K562 (cell line): ENCODE measurements around the gene KHSRP. TPM values are rescaled to one million over a fixed set of nuclear protein-coding genes. Genes with fewer than 3 reads are reported as not detected.

Experiments used
- ARHGAP35 ChIP-seq: fragments of 450-650 bp; IDR thresholded peaks from 2 replicates; pipeline ENCODE4 v1.6.1; 2018; ENCODE audit not compliant: partially characterized antibody
- ARNT ChIP-seq, 2 experiments: fragments of 450-650 bp; IDR thresholded peaks; 2 replicates each; pipeline ENCODE4 v1.6.1; 2016; ENCODE audit warnings: mild to moderate bottlenecking in 1 of 2
- CC2D1A ChIP-seq: fragments of 450-650 bp; IDR thresholded peaks from 2 replicates; pipeline ENCODE4 v1.6.1; 2017; ENCODE audit warnings: mild to moderate bottlenecking
- E2F1 ChIP-seq: sonication (generic); formaldehyde crosslinking; IDR thresholded peaks from 2 replicates; pipeline ENCODE4 v1.8.1; 2023; ENCODE audit warnings: mild to moderate bottlenecking, missing genetic modification reagents, moderate library complexity
- ESRRA ChIP-seq: fragments of 450-650 bp; IDR thresholded peaks from 2 replicates; pipeline ENCODE4 v1.6.1; 2014; ENCODE audit warnings: low read depth, mild to moderate bottlenecking, moderate library complexity, borderline replicate concordance
- ETV5 ChIP-seq: sonication (generic); formaldehyde crosslinking; IDR thresholded peaks from 2 replicates; pipeline ENCODE4 v1.4.0; 2020; ENCODE audit warnings: low read depth, mild to moderate bottlenecking, missing genetic modification reagents
- FOS ChIP-seq: IDR thresholded peaks from 3 replicates; pipeline ENCODE4 v1.6.1; 2011; ENCODE audit not compliant: insufficient read length; ENCODE audit errors: extremely low read depth
- FOXO4 ChIP-seq: fragments of 450-650 bp; formaldehyde crosslinking; IDR thresholded peaks from 2 replicates; pipeline ENCODE4 v1.4.0; 2020; ENCODE audit warnings: mild to moderate bottlenecking, moderate library complexity
- GATAD2B ChIP-seq: fragments of 450-650 bp; IDR thresholded peaks from 2 replicates; pipeline ENCODE4 v1.6.1; 2017; ENCODE audit warnings: mild to moderate bottlenecking, borderline replicate concordance
- HSF4 ChIP-seq: fragments of 250-450 bp; sonication (Bioruptor Pico); IDR thresholded peaks from 2 replicates; pipeline ENCODE4 v2.1.2; 2022; ENCODE audit warnings: mild to moderate bottlenecking, moderate library complexity, borderline replicate concordance
- LEF1 ChIP-seq: fragments of 450-650 bp; IDR thresholded peaks from 2 replicates; pipeline ENCODE4 v1.6.1; 2016; ENCODE audit warnings: mild to moderate bottlenecking
- MAX ChIP-seq: sonication (generic); formaldehyde crosslinking; IDR thresholded peaks from 2 replicates; pipeline ENCODE4 v1.9.0; 2022; ENCODE audit warnings: mild to moderate bottlenecking, missing genetic modification reagents
- MTF1 ChIP-seq: fragments of 250-450 bp; sonication (Bioruptor Pico); IDR thresholded peaks from 2 replicates; pipeline ENCODE4 v1.9.0; 2021; ENCODE audit warnings: moderate library complexity, mild to moderate bottlenecking, inconsistent platforms, borderline replicate concordance
- NKRF ChIP-seq: fragments of 450-650 bp; IDR thresholded peaks from 2 replicates; pipeline ENCODE4 v1.6.1; 2016; ENCODE audit warnings: borderline replicate concordance
- RBM25 ChIP-seq: fragments of 200-400 bp; formaldehyde crosslinking; IDR thresholded peaks from 2 replicates; pipeline ENCODE4 v1.6.1; 2018; ENCODE audit warnings: low read length, low read depth, moderate library complexity; ENCODE audit not compliant: severe bottlenecking
- SMARCA4 ChIP-seq: fragments of 450-650 bp; IDR thresholded peaks from 2 replicates; pipeline ENCODE4 v1.6.1; 2016
- SUPT5H ChIP-seq: fragments of 450-650 bp; IDR thresholded peaks from 2 replicates; pipeline ENCODE4 v1.6.1; 2016
- TAF1 ChIP-seq: IDR thresholded peaks from 2 replicates; pipeline ENCODE4 v1.6.1; 2011; ENCODE audit warnings: mild to moderate bottlenecking, low read length, moderate library complexity; ENCODE audit not compliant: insufficient read depth, control insufficient read depth, severe bottlenecking; ENCODE audit errors: extremely low read depth
- VEZF1 ChIP-seq: fragments of 200-800 bp; sonication (Bioruptor generic); IDR thresholded peaks from 2 replicates; pipeline ENCODE4 v1.6.1; 2017; ENCODE audit warnings: missing genetic modification characterization, missing compliant biosample characterization
- ZBTB9 ChIP-seq: fragments of 450-650 bp; formaldehyde crosslinking; IDR thresholded peaks from 2 replicates; pipeline ENCODE4 v1.4.0; 2020; ENCODE audit warnings: mild to moderate bottlenecking, moderate library complexity
- ZC3H4 ChIP-seq: sonication (generic); formaldehyde crosslinking; IDR thresholded peaks from 2 replicates; pipeline ENCODE4 v1.9.0; 2021; ENCODE audit warnings: missing genetic modification reagents, borderline replicate concordance
- polyA plus RNA-seq, 8 experiments: library from polyadenylated mRNA; depleted of rRNA in 4 of 8; stranded (reverse) in 5 of 8; unstranded in 3 of 8; fragments of >200 nt; fragmentation: Nextera tagmentation in 2 of 8; fragmentation: Illumina TruSeq in 1 of 8; extraction: Ambion mirVana in 2 of 8; extraction: Trizol in 1 of 8; gene quantifications; 2 replicates each; pipeline versions ENCODE4 v1.2.1 to v1.2.3, GENCODE V29; 2011 to 2014; ENCODE audit warnings: inconsistent platforms in 1 of 8, missing spikeins in 1 of 8
- total RNA-seq, 7 experiments: library from RNA; depleted of rRNA in 6 of 7; stranded (reverse); fragments of >200 nt in 6 of 7; fragmentation: Illumina TruSeq in 2 of 7; extraction: Trizol in 2 of 7; gene quantifications; 2 replicates each; pipeline versions ENCODE4 v1.2.1 to v1.2.3, GENCODE V29; 2011 to 2021; ENCODE audit warnings: low replicate concordance in 1 of 7

KHSRP gene
- total and polyA plus RNA-seq, 9 of the 15 experiments (the other 6 are each of a cell fraction or from before 2014, with no cell fraction given) = 4.2 to 564 (median 139) TPM

- TF ChIP-seq E2F1 (CRISPR knock-in tag) = no peak
- TF ChIP-seq TAF1 = peak; percentile 14
- no peak for TF ChIP-seq FOXO4 (CRISPR knock-in tag)
- no peak for TF ChIP-seq RBM25
- TF ChIP-seq VEZF1 (CRISPR knock-in tag) = peak; percentile 88
- TF ChIP-seq HSF4 (CRISPR knock-in tag) = no peak
- TF ChIP-seq LEF1 = no peak
- no peak for TF ChIP-seq ETV5 (CRISPR knock-in tag)
- no peak for TF ChIP-seq ESRRA
- TF ChIP-seq CC2D1A = no peak
- no peak for TF ChIP-seq ZBTB9
- TF ChIP-seq MTF1 (CRISPR knock-in tag) = no peak
- peak; percentile 57; the same call in 1 of the 2 replicates for TF ChIP-seq NKRF
- TF ChIP-seq ARNT (IDR thresholded peaks at IDR 0.05) = no peak
- TF ChIP-seq ARHGAP35 = no peak
- no peak for TF ChIP-seq FOS
- no peak for TF ChIP-seq ZC3H4 (CRISPR knock-in tag)
- TF ChIP-seq MAX (CRISPR knock-in tag) = no peak
- 0 out of 2 replicates have a peak, but pooled peaks have one; percentile 39 for TF ChIP-seq SUPT5H
- no peak for TF ChIP-seq SMARCA4
- no peak for TF ChIP-seq GATAD2B
Observed at GRCh38 chr19:6373096-6373812, 51.4 kb downstream of the KHSRP start (continued).
